Head of caudate nucleus (tissue), 42 donors: Measurements from ENCODE around the gene GIPC3.

Experiments
- DNase-seq, 42 donors: peaks; one replicate each; pipeline versions ENCODE4 v3.0.0 to v3.0.0-alpha.2; 2020 to 2021; ENCODE audit warnings: mixed read lengths in 7 of 42
- intact Hi-C: fragments of 100-400 bp; cut with DNase I; formaldehyde crosslinking; loops from one replicate; pipeline ENCODE4 v1.15.0; 2022

GIPC3 gene

GRCh38 chr19:3591876-3592613, 6.8 kb downstream of the GIPC3 start:
- intact Hi-C loops = no loop called here
- DNase-seq = no peak

GRCh38 chr19:3593156-3593555, 7.9 kb downstream of the GIPC3 start:
- DNase-seq = no peak
- intact Hi-C loops = no loop called here

GRCh38 chr19:3595521-3596061, 10.3 kb downstream of the GIPC3 start:
- no peak for DNase-seq
- intact Hi-C loops = no loop called here

- DNase-seq = no peak
- intact Hi-C loops = no loop called here
These were observed 14.5 kb downstream of the GIPC3 start for GRCh38 chr19:3599776-3600187.

GRCh38 chr19:3601021-3601420, 15.7 kb downstream of the GIPC3 start:
- intact Hi-C loops = no loop called here
- no peak for DNase-seq

- intact Hi-C loops = no loop called here
- no peak for DNase-seq
These were observed 18.0 kb downstream of the GIPC3 start for GRCh38 chr19:3603121-3603811.

- intact Hi-C loops = no loop called here
These were observed 19.1 kb downstream of the GIPC3 start for GRCh38 chr19:3604227-3604986.

GRCh38 chr19:3604987-3605343, 19.7 kb downstream of the GIPC3 start:
- no peak for DNase-seq
- intact Hi-C loops = no loop called here

More at GRCh38 chr19:3604227-3604986, 19.1 kb downstream of the GIPC3 start:
- DNase-seq = no peak

GRCh38 chr19:3605361-3605760, 20.1 kb downstream of the GIPC3 start:
- intact Hi-C loops = no loop called here
- DNase-seq = no peak

GRCh38 chr19:3605770-3606169, 20.5 kb downstream of the GIPC3 start:
- intact Hi-C loops = no loop called here
- DNase-seq = no peak

GRCh38 chr19:3606174-3606689, 21.0 kb downstream of the GIPC3 start:
- no peak for DNase-seq

GRCh38 chr19:3606690-3607289, 21.5 kb downstream of the GIPC3 start, which contains the start of gene TBXA2R:
Gene TBXA2R (minus strand): TSS chr19:3606875. CDS start chr19:3600634, 6,241 bp downstream.
- DNase-seq = peak in 38 of 42 donors; percentile 21 to 82 (median 52)
- intact Hi-C loops = no loop called here

More at GRCh38 chr19:3606174-3606689, 21.0 kb downstream of the GIPC3 start:
- intact Hi-C loops = no loop called here

GRCh38 chr19:3607303-3608078, 22.2 kb downstream of the GIPC3 start:
- intact Hi-C loops = no loop called here
- no peak for DNase-seq

GRCh38 chr19:3608079-3608641, 22.9 kb downstream of the GIPC3 start:
- intact Hi-C loops = no loop called here
- DNase-seq = no peak

- intact Hi-C loops = no loop called here
- DNase-seq = peak in 1 of 42 donors; percentile 23
These were observed 23.6 kb downstream of the GIPC3 start for GRCh38 chr19:3608750-3609322.

GRCh38 chr19:3609779-3610719, 24.8 kb downstream of the GIPC3 start:
- DNase-seq = peak in 1 of 42 donors; percentile 11

More at GRCh38 chr19:3609779-3610719, 24.8 kb downstream of the GIPC3 start:
- intact Hi-C loops = no loop called here
